Hepatocyte (in vitro differentiated cells): Measurements from ENCODE around the gene TRMT2A. TPM values are rescaled to one million over a fixed set of nuclear protein-coding genes. Genes with fewer than 3 reads are reported as not detected.

Experiments
- DNase-seq: peaks from one replicate; pipeline ENCODE4 v3.0.0-alpha.2; 2016; ENCODE audit warnings: low spot score
- H2AFZ ChIP-seq: fragments of 200-600 bp; sonication (generic); 2 replicates; pipeline ENCODE4 v1.6.0; 2016; ENCODE audit warnings: antibody characterized with exemption, mild to moderate bottlenecking
- H3K27ac ChIP-seq: fragments of 200-600 bp; sonication (generic); 2 replicates; pipeline ENCODE4 v1.5.1; 2016; ENCODE audit warnings: mild to moderate bottlenecking
- H3K27me3 ChIP-seq: fragments of 200-600 bp; sonication (generic); 2 replicates; pipeline ENCODE4 v1.6.1; 2016
- H3K36me3 ChIP-seq: fragments of 200-600 bp; sonication (generic); replicated peaks from 2 replicates; pipeline ENCODE4 v1.5.1; 2016; ENCODE audit warnings: low read depth; ENCODE audit not compliant: insufficient read depth
- H3K4me1 ChIP-seq: fragments of 200-600 bp; sonication (generic); 2 replicates; pipeline ENCODE4 v1.5.1; 2016; ENCODE audit warnings: mild to moderate bottlenecking, moderate library complexity; ENCODE audit not compliant: insufficient read depth
- H3K4me2 ChIP-seq: fragments of 200-600 bp; sonication (generic); 2 replicates; pipeline ENCODE4 v1.6.0; 2016
- H3K4me3 ChIP-seq: fragments of 200-600 bp; sonication (generic); 2 replicates; pipeline ENCODE4 v1.5.1; 2016; ENCODE audit warnings: mild to moderate bottlenecking
- H3K79me2 ChIP-seq: fragments of 200-600 bp; sonication (generic); 2 replicates; pipeline ENCODE4 v1.6.0; 2017; ENCODE audit warnings: mild to moderate bottlenecking
- H3K9me2 ChIP-seq: fragments of 200-600 bp; sonication (generic); replicated peaks from 2 replicates; pipeline ENCODE4 v1.6.0; 2017; ENCODE audit warnings: mild to moderate bottlenecking; ENCODE audit not compliant: insufficient read depth
- H3K9me3 ChIP-seq: fragments of 200-600 bp; sonication (generic); 2 replicates; pipeline ENCODE4 v1.5.1; 2016; ENCODE audit warnings: low read depth, mild to moderate bottlenecking
- H4K20me1 ChIP-seq: fragments of 200-600 bp; sonication (generic); 2 replicates; pipeline ENCODE4 v1.6.0; 2016; ENCODE audit warnings: mild to moderate bottlenecking; ENCODE audit not compliant: insufficient read depth, poor library complexity, severe bottlenecking
- CTCF ChIP-seq: fragments of 200-600 bp; sonication (generic); IDR thresholded peaks from 2 replicates; pipeline ENCODE4 v1.5.1; 2016; ENCODE audit warnings: antibody characterized with exemption, mild to moderate bottlenecking; ENCODE audit not compliant: poor library complexity
- EZH2 ChIP-seq: fragments of 200-600 bp; sonication (generic); IDR thresholded peaks from 2 replicates; pipeline ENCODE4 v1.6.1; 2016; ENCODE audit warnings: antibody characterized with exemption, mild to moderate bottlenecking, borderline replicate concordance
- EZH2phosphoT487 ChIP-seq: fragments of 200-600 bp; sonication (generic); IDR thresholded peaks from one replicate; pipeline ENCODE4 v1.6.1; 2018; ENCODE audit warnings: antibody characterized with exemption, mild to moderate bottlenecking, low read depth, moderate library complexity; ENCODE audit not compliant: unreplicated experiment, severe bottlenecking
- WGBS: methylation state at CpG from one replicate; pipeline ENCODE4 v1.1.6; 2016; ENCODE audit warnings: low lambda C conversion rate; ENCODE audit errors: missing lambda C conversion rate; 5-methylcytosine and 5-hydroxymethylcytosine counted together
- polyA plus RNA-seq: library from polyadenylated mRNA; unstranded; fragments of >200 nt; fragmentation: Nextera tagmentation; extraction: Ambion mirVana; gene quantifications from 2 replicates; pipeline ENCODE4 v1.2.1, GENCODE V29; 2016
- total RNA-seq: library from RNA; depleted of rRNA; stranded (reverse); fragments of >200 nt; gene quantifications from 2 replicates; pipeline ENCODE4 v1.2.3, GENCODE V29; 2014

The TRMT2A gene
- total and polyA plus RNA-seq, 2 experiments from 2014 or later: 34.4 to 65.1 TPM

GRCh38 chr22:20110359-20110985 lies 6.6 kb downstream of the TRMT2A start:
- TF ChIP-seq CTCF (no peak), EZH2phosphoT487 (no peak), EZH2 (no peak)
- Histone ChIP-seq H3K9me3 (no peaks in the 10 kb centered on the region), H3K9me2 (no peaks in the 10 kb centered on the region), H3K36me3 (no peaks in the 10 kb centered on the region), H3K79me2 (peaks cover 8% of the 10 kb centered on the region), H3K27ac (no peak overlapping the region), H4K20me1 (no peaks in the 10 kb centered on the region), H2AFZ (no peak overlapping the region), H3K27me3 (no peaks in the 10 kb centered on the region), H3K4me1 (no peaks in the 10 kb centered on the region), H3K4me2 (no peak overlapping the region), H3K4me3 (no peak overlapping the region)
- DNase-seq: no peak
- 94% methylated on average over 9 of the region's 9 CpGs for WGBS

GRCh38 chr22:20109411-20110358 lies 7.3 kb downstream of the TRMT2A start:
- WGBS: 93% methylated on average over 23 of the region's 23 CpGs
- Histone ChIP-seq H3K27me3 (no peaks in the 10 kb centered on the region), H3K4me3 (no peak overlapping the region), H3K9me2 (no peaks in the 10 kb centered on the region), H2AFZ (no peak overlapping the region), H3K27ac (no peak overlapping the region), H3K4me2 (no peak overlapping the region), H3K9me3 (no peaks in the 10 kb centered on the region), H3K36me3 (no peaks in the 10 kb centered on the region), H3K4me1 (no peaks in the 10 kb centered on the region), H3K79me2 (no peaks in the 10 kb centered on the region), H4K20me1 (no peaks in the 10 kb centered on the region)
- no peak for DNase-seq
- TF ChIP-seq CTCF: no peak
- TF ChIP-seq EZH2phosphoT487: no peak
- TF ChIP-seq EZH2: no peak

- no peak for DNase-seq
- Histone ChIP-seq H3K9me3 (no peaks in the 10 kb centered on the region), H3K27ac (no peak overlapping the region), H3K9me2 (no peaks in the 10 kb centered on the region), H3K4me3 (no peak overlapping the region), H3K4me1 (no peaks in the 10 kb centered on the region), H4K20me1 (no peaks in the 10 kb centered on the region), H3K4me2 (no peak overlapping the region), H2AFZ (no peak overlapping the region), H3K27me3 (no peaks in the 10 kb centered on the region), H3K36me3 (no peaks in the 10 kb centered on the region), H3K79me2 (no peaks in the 10 kb centered on the region)
- WGBS: 92% methylated on average over 12 of the region's 12 CpGs
- TF ChIP-seq CTCF: no peak
- no peak for TF ChIP-seq EZH2phosphoT487
- no peak for TF ChIP-seq EZH2
These were observed 8.2 kb downstream of the TRMT2A start for GRCh38 chr22:20108757-20109230.
